Ramos (cell line): Measurements from ENCODE around the gene PPP1R14C.
"Not testable (repeated sequence)": the region's sequence is repeated elsewhere in the genome, so short reads cannot be mapped to it uniquely, and the experiment has no call there.

Experiments
- in situ Hi-C: fragments of 300-500 bp; cut with MboI; formaldehyde crosslinking; loops from one replicate; pipeline ENCODE4 v1.14.3; 2022; ENCODE audit warnings: low sequenced_read_pairs; ENCODE audit not compliant: unreplicated experiment

Gene PPP1R14C

DNA sequence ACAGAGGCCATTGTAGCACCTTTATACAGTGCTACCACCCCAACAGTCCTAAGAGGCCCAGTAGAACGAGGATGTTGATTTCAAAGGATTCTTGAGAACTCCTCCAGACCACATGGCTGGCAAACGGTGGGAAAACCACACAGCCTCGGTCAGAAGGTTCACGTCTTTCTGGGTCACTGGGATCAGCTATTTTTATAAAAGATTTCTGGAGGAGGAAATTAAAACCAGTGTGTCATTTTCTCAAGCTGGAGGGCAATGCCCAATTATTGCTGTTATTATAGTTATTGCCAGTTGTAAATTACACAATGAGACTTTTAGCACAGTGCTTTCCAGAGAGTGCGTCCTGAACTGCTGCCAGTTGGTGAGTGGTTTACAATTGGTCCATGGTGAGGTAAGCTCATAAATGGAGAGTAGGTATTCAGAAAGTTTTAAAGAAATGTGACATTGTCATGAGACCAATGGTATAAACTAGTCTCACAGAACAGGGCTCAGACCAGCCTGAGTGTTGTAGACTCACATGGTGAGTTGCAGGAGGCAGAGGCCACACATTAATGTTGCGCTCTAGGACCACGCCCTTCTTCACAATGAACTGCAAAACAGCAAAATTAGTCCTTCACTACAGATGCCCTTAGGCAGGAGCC is 8.4 kb upstream of the PPP1R14C start:
- in situ Hi-C loops = no loop called here

DNA sequence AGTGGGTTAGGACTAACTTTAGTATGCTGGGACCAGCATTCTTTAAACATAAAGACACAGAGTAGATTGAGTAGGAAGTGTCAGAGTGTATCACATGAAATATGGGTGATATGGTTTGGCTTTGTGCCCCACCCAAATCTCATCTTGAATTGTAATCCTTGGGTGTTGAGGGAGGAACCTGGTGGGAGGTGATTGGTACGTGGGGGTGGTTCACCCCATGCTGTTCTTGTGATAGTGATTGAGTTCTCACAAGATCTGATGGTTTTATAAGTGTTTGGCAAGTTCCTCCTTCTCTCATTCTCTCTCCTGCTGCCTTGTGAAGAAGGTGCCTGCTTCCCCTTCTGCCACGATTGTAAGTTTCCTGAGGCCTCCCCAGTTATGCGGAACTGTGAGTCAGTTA is 5.1 kb upstream of the PPP1R14C start:
- in situ Hi-C loops = not testable (repeated sequence)

DNA sequence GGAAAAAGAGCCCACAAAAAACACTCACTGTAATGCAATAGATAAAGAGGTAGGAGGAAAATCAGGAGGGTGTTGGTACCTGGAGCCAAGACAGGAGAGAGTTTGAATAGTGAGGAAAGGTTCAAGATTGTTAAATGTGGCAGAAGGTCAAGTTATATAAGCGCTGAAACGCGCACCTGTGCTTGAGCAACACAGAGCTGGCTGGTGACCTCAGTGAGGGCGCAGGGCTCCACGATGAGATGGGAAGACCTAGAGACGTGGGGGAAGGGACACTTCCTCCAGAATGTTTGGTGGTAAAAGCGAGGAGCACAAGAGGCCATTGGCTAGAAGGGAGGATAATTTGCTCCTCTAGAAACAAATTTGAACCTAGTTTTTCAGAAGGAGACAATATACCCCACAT is 4.2 kb upstream of the PPP1R14C start:
- in situ Hi-C loops = no loop called here

DNA sequence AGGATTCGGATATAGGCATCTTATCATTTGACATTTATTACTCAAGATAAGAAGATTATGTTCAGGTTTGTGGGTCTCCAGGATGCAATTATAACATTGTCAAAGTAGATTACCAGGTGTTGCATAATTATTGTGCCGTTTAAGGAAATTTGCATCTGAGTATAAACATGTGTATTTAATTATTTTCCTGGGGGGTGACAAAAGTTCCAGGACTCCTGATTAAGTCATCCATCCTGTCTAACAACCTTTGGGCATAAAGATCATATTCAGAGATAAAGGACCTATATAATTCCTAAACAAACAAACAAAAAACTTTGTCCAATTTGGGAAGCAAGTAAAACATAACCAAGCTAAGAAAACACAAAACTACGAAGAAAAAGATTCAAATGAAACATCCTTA is 3.3 kb upstream of the PPP1R14C start:
- in situ Hi-C loops = no loop called here

DNA sequence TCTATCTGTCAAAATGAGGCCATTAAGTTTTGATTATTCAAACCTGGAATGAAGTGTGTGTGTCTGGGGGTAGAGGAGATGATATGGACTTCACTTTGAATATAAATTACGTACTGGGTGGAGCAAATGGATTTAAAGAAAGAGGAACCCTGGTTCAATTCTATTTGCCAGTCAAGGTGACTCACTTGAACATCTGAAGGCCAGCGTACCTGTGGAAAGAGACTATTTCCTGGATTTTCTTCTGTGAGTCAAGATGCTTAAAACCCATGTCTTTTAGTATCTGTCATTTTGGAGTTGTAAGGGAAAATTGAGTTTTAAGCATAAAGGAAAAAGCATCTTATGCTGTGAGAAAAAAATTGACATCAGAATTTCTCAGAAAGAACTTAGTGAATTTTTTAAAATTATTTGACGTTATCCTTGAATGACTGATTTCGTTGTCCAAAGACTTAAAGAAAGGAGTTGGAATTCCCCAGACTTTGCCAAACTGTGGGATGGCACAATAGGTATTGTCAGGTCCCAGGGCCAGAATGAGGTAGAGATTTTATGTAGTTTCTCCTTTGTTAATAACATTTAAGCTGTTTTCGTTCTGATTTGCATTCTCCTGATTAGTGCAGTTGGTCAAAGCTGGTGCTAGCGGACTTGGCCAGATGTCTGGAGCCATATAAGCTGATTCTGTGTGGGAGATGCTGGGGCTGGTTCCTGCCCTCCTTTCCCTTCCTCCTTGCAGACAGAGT is 2.4 kb upstream of the PPP1R14C start:
- in situ Hi-C loops = no loop called here

DNA sequence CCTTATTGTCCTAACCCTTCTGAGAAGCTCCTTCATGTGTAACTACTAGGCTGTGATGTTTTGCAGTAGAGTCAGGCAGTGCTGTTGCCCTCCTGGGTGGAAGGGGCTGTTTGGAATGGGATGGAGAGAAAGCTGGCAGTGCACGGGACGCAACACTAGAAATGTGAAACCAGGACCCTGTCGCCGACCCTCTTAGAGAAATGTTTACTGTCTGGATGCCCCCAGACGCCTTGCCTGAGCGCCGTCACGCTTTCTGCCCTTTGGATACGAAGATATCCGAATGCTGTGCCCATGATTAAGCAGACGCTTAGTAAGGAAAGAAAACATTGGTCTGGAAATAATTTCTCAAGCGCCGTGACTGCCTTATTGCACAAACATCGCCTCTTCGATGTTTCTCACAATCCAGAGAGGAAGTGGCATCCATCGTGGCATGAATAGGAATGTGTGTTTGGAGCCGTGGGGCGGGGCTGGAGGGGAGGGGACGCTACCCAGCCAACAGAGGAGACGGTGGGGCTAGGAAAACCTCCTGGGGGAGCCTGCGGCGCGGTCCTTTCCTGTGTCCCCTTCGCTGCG is 661 bp upstream of the PPP1R14C start:
- in situ Hi-C loops = no loop called here

DNA sequence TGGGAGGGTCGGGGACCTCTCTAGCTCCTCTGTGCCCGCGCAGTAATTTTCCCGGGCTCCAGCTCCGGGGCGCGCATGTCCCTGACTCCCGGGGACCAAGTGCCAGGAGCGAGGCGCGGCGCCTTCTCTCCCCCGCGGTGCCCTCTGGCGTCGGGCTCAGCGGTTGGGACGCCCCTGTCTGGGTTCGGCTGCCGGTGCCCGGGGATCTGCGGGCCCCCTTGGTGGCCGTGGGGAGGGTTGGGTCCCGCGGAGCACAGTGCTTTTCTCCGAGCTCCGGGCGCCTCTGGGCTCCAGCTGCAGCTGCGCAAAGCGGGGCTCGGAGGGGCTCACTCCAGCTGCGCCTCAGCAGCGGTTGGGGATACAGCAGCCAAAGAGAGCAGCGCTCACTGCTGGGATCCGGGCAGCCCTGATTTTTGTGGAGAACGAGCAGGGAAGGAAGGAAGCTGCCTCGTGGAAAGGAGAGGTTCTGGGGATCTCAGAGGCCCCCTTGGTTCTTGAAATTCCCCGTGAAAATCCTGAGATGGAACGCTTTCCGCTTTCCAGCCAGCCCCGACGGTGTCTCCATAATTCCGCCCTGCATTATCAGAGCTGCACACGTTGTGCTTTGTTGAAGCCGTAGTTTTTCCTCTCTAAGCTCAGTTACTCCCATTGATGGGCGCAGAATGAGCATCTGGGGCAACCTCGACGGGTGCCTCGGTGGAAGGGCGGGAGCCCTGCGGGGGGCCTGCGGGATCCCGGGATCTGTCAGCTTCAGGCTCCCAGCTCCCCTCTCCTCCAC is 861 bp downstream of the PPP1R14C start:
- in situ Hi-C loops = no loop called here

DNA sequence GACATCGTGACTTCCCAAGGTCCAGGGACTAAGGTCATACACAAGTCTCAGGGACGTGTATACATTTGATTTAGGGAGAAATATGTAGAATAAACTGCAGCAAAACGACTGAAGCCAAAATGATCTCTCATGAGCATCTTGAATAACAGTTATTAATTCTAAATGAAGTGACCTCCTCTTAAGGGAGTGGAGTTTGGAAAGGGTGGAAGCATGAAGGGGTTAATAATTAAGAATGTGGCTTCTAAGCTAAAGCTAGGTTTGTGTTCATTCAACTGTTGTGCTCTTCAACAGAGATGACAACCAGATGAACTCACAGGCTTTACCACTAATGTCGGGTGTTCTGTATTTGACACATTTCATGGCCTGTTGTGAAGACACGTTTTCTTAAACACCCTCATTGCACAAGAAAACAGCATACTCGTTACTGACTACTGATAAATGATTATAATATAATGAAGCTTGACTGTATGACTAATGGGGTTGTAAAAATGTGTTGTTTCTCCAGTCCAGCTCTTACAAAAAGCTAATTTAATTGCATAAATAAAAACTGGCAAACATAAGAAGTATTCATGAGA is 1.5 kb downstream of the PPP1R14C start:
- in situ Hi-C loops = no loop called here

DNA sequence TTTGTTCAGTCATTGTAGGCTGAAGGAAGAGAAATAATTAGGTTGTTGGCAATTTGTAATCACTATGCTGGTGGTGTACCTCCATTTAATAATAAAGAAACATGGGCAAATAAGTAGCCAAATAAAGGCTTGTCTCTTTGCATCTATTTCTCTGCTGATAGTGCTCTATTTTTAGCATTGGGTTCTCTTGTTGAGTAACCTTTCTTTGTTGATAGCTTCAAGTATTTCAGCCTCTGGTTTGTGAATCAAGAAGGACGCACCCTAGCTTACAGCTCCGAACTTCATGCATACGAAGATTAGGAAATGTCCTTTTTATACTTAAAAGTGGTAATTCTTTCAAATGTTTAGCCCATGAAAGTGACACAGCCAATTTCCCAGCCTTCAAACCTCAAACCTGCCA is 2.6 kb downstream of the PPP1R14C start:
- in situ Hi-C loops = no loop called here

DNA sequence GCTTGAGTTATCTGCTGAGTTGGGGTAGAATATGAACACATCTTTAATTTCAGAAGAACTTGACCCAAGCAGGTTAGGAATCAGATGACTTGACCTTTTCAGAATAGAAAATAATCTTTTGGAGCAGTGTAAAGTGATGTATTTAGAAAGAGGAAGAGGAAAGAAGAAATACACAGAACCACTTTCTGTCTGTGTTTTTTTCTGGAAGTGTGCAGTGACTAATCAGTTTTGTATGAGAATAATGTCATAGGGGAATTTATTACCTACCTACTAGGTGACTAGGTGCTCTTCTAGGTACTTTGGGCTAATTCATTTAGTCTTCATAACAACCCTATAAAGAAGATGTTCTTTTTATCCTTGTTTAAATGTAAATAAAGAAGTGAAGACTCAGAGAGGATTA is 3.0 kb downstream of the PPP1R14C start:
- in situ Hi-C loops = no loop called here

DNA sequence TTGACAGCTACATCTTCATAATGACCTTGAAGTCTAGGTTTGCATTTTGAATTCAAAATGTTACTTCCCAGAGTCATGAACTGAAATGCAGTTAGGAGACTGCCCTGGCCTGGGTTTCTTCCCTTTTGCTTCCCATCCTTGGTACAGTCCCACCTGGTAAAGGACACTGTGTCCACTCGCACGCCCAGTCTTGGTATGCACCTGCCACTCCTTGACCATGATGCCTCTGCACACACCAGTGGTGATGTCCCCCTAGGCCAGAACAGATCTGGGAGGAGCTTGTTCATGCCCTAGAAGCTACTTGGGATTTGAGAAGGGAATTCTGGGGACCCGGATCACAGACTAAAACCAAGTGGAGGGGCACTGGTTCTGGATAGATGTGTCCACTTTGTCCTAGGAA is 3.6 kb downstream of the PPP1R14C start:
- in situ Hi-C loops = no loop called here

DNA sequence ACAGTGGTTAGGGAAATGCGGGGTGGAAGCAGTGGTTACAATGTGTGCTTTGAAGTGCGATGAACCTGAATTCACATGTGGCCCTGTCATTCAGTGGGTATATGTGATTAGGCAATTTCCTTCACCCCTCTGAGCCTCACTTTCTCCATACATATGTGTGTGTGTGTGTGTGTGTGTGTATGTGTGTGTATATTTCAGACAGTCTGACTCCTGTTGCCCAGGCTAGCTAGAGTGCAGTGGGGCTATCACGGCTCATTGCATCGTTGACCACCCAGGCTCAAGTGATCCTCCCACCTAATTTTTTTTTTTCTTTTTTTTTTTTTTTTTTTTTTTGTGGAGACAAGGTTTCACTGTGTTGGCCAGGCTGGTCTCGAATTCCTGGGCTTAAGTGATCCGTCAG is 6.3 kb downstream of the PPP1R14C start:
- in situ Hi-C loops = no loop called here

DNA sequence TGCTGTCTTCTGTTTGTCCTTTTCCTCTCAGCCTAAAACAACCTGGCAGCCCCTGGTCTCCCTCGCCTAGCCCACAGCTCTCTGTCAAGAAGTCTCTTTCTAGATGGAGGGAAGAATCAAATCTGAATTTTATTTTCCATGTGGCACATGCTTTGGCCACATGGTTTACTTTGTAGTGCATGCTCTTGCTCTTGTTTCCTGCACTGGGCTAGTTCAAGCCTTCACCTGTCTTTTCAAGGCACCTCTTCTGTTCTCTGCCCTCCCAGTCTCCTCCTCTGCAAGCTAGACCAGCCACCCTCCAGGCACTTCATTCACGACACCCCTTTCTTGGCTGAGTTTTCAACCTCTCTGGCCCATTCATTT is 7.6 kb downstream of the PPP1R14C start:
- in situ Hi-C loops = no loop called here

DNA sequence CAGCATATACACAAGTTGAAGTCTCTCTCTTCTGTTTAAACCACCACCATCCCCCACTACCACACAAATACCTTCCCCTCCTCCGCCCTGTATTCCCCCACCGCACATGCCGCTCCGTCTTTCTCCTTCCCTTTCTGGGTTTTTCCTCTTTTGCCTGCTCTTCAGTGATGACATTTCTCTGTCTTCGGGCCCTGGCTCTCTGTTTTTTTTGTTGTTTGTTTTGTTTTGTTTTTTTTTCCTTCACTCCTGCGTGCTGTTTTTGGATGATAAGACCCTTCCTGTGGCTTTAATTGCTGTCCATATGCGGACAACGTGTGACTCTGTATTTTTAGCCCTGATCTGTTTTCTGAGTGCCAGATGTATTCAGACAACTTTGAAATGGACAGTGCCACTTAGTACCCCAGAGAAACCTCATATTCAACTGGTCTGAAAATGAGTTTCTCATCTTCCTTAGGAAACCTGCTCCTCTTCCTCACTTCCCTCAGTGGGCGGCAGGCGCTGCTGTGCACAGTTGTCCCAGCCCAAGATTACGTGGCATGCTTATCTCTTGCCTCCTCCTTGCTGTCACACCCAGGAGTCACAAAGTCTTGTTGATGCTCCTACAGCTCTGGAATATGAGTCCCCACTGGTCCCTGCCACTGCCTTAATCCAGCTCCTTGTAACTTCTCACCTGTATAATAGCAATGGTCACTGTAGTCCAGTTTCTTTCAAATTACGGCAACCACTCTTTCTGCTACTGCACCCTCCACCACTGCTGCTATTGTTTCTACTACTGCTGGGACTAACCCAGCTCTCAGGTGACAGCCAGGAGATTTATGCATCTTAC is 8.2 kb downstream of the PPP1R14C start:
- in situ Hi-C loops = no loop called here

DNA sequence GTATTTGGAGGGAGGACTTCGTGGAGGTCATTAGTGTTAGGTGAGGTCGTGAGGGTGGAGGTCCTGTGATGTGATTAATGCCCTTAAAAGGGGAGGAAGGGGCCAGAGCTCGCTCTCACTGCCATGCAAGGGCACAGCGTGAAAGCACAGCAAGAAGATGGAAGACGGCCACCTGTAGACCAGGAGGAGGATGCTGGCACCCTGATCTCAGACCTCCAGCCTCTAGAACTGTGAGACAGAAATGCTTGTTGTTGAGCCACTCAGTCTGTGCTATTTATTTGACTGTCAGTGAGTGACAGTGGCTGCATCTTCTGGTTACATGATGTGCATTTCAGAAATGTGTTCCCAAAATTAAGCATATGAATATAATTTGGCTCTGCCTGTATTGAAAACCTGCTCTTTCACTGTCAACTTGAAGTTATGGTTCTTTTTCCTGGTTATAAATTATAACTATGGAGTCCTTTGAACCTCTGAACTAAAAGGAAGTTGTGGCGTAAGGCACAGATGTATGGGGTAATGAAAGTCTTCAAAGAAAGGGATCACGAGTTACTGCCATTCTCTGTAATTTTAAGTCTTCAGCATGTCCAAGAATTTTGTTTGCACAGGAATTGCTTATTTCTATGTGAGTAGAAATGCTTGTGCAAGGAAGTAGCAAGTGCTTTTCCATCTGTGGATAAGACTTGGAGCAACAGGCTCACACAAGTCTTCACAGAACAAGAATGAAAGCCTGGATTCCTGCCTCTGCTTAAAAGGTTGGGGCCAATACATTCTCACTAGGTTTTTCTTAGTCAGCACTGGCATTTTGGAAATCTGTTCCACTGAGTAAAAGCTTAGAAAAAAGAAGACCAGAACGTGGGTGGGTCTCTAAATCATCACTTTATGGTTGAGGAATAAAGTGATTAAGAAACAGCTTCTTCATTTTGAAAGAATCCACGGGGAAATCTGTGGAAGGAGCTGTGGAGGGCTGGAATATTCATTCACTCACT is 10.3 kb downstream of the PPP1R14C start:
- in situ Hi-C loops = no loop called here

DNA sequence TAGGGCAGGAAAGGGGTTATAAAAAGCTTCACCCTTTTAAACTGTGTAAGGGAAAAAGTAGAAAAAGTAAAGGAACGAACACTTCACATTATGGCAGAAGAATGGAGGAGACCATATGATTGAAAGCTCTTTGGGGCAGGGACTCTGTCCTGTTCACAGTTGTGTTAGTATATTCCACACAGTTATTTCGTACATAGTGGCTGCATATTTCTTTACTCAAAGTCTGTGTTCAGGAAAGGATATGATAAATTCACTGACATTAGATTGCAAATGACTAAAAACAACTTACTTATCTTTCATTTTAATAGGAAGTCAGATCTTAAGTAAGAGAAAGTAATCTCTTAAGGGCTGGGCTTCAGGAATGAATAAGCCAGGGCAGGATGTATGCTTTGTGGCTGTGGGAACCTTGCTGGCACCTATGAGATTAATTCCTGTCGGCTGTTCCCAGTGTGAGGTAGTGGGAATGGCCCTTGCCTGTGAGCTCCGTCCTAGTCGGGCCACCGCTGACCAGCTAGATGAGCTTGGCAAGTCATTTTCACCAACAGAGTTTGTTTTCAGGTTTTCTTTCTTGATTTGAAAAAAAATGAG is 11.2 kb downstream of the PPP1R14C start:
- in situ Hi-C loops = no loop called here

DNA sequence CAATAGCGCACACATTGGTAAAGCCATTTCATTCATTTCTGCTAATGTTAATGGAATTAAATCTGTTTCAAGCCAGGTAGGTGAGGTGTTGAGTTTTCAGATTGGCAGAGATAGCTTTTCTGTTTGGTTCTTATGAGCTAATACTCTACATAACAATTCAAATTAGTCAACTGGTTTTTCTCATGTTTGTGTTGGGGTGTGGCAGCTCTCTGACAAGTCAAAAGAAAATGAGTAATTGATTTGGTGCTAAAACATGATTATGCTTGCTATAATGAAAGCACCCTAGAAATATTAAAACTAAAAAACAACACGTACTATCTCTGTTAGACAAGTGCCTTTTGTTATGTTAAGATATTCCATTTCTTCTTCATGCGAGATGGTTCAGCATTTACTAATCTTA is 13.6 kb downstream of the PPP1R14C start:
- in situ Hi-C loops = no loop called here

DNA sequence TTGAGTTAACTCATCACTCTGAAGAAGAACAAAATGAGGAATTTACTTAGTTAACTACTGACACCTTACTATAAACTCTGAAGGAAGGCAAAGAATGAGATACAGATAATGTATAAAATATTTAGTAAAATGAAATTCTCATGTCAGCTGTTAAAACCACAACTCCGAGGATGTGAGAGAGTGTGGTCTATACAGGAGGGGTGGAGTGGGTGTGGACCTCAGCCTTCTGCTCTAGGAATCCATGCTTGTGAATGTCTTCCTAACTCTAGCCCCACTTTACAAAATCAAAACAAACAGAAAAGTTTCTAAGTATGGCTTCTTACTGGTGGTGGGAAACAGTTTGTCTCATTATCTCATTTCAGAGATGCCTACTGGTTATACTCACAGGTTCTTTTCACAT is 14.2 kb downstream of the PPP1R14C start:
- in situ Hi-C loops = no loop called here
